Measurements from ENCODE around the gene ABCA2. TPM values are rescaled to one million over a fixed set of nuclear protein-coding genes. Genes with fewer than 3 reads are reported as not detected.
A peak's percentile ranks its signal among the peaks of the same experiment; 100 is the strongest.

The ABCA2 gene
- total RNA-seq, 2 donors from 2014 or later = 37.2 to 60.5 TPM

DNA sequence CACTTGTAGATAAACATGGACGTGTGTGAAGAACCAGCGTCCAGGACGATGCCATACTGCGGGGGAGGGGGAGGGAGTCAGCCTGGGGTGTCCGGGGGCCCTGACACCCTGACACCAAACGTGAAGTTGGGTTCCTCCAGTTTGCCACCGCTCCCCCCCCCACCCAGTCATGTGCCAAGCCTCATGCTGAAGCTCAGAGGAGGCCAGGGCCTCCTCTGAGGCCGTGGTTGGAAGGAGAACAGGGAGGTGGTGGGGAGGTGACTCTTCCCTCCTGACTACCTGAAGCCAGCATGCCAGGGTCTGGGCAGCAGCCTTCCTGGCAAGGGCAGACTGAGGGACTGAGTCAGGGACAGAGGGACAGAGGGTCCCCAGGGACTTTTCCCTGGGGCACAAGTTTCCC, 24.3 kb upstream of the ABCA2 start:
- H3K27me3 ChIP-seq (replicated peaks; ENCODE audit: insufficient read depth) = peaks cover 22% of the 10 kb centered on the region
- no peaks in the 10 kb centered on the region for H3K36me3 ChIP-seq
- no peak for TF ChIP-seq CTCF (IDR thresholded peaks at IDR 0.05)
- H3K4me3 ChIP-seq = no peak overlapping the region
- no peaks in the 10 kb centered on the region for H3K9me3 ChIP-seq
- DNase-seq (ENCODE audit: low spot score) (no peak), ATAC-seq (ENCODE audit: insufficient number of reproducible peaks, low FRiP score, low read depth) (no peak)
- H3K27ac ChIP-seq = no peak overlapping the region
- H3K4me1 ChIP-seq (ENCODE audit: control insufficient read depth in 1 of 2, low read depth in 2 of 2) = peaks cover 7 to 23% of the 10 kb centered on the region in 2 donors

GRCh38 chr9:137051145-137051724, 23.2 kb upstream of the ABCA2 start:
- Histone ChIP-seq H3K4me3 (no peak overlapping the region), H3K36me3 (no peaks in the 10 kb centered on the region), H3K9me3 (no peaks in the 10 kb centered on the region), H3K27me3 (replicated peaks; ENCODE audit: insufficient read depth) (peaks cover 22% of the 10 kb centered on the region), H3K4me1 (ENCODE audit: control insufficient read depth in 1 of 2, low read depth in 2 of 2) (peaks cover 8 to 25% of the 10 kb centered on the region in 2 donors), H3K27ac (no peak overlapping the region)
- TF ChIP-seq CTCF (IDR thresholded peaks at IDR 0.05) = no peak
- ATAC-seq (ENCODE audit: insufficient number of reproducible peaks, low FRiP score, low read depth) (no peak), DNase-seq (ENCODE audit: low spot score) (no peak)

DNA sequence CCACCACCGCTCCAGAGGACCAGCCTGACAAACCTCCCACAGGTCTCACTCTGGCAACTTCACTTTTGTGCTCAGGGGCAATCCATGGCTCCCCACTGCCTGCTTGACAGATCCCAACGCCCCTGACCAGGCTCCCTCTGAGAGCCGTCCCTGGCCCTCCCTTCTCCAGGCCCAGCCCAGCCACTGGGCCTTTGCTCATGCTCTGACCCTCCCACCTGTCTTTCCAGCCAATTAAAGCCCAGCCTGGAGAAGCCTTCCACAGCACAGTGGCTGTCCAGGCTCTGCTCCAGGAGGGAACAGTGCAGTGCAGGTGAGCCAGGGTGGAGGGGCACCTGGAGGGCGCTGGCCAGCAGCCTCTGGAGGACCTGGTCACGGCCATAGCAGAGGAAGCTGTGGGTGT, 22.5 kb upstream of the ABCA2 start:
- no peak for TF ChIP-seq CTCF (IDR thresholded peaks at IDR 0.05)
- no peak overlapping the region for H3K4me3 ChIP-seq
- no peaks in the 10 kb centered on the region for H3K36me3 ChIP-seq
- H3K27me3 ChIP-seq (replicated peaks; ENCODE audit: insufficient read depth) = peaks cover 22% of the 10 kb centered on the region
- H3K4me1 ChIP-seq (ENCODE audit: control insufficient read depth in 1 of 2, low read depth in 2 of 2) = peaks cover 10 to 24% of the 10 kb centered on the region in 2 donors
- H3K27ac ChIP-seq = no peak overlapping the region
- H3K9me3 ChIP-seq = no peaks in the 10 kb centered on the region
- DNase-seq (ENCODE audit: low spot score) = no peak
- no peak for ATAC-seq (ENCODE audit: insufficient number of reproducible peaks, low FRiP score, low read depth)

- Histone ChIP-seq H3K4me3 (no peak overlapping the region), H3K9me3 (no peaks in the 10 kb centered on the region), H3K27me3 (replicated peaks; ENCODE audit: insufficient read depth) (peaks cover 22% of the 10 kb centered on the region), H3K36me3 (no peaks in the 10 kb centered on the region), H3K4me1 (ENCODE audit: control insufficient read depth in 1 of 2, low read depth in 2 of 2) (peaks cover 16 to 23% of the 10 kb centered on the region in 2 donors), H3K27ac (no peak overlapping the region)
- TF ChIP-seq CTCF (IDR thresholded peaks at IDR 0.05) = peak; percentile 8
- DNase-seq (ENCODE audit: low spot score) (no peak), ATAC-seq (ENCODE audit: insufficient number of reproducible peaks, low FRiP score, low read depth) (no peak)
Measured at GRCh38 chr9:137049544-137050449, 21.8 kb upstream of the ABCA2 start.

Data from thoracic aorta (tissue), 2 donors.